Mesenchymal stem cell (in vitro differentiated cells and primary cell): ENCODE data around the gene OPRL1.
"Not testable (repeated sequence)": the region's sequence is repeated elsewhere in the genome, so short reads cannot be mapped to it uniquely, and the experiment has no call there.

Experiments
- DNase-seq: peaks from one replicate; pipeline ENCODE4 v3.0.0-alpha.2; 2013
- H2AFZ ChIP-seq: one replicate; pipeline ENCODE4 v1.6.1; 2013; ENCODE audit warnings: low read depth, mild to moderate bottlenecking, control low read depth, inconsistent platforms, low read length, moderate library complexity
- H2AK5ac ChIP-seq: 2 replicates; pipeline ENCODE4 v1.6.1; 2013; ENCODE audit warnings: low read length, moderate library complexity, mild to moderate bottlenecking, inconsistent platforms; ENCODE audit not compliant: severe bottlenecking
- H2BK120ac ChIP-seq: one replicate; pipeline ENCODE4 v1.6.1; 2013; ENCODE audit warnings: low read depth, mild to moderate bottlenecking, inconsistent platforms, low read length, moderate library complexity
- H2BK12ac ChIP-seq, 2 experiments: one replicate each; pipeline ENCODE4 v1.6.1; 2013; ENCODE audit warnings: inconsistent platforms in 2 of 2, low read length in 2 of 2, mild to moderate bottlenecking in 2 of 2, moderate library complexity in 2 of 2, control low read depth in 1 of 2
- H2BK15ac ChIP-seq: one replicate; pipeline ENCODE4 v1.6.1; 2013; ENCODE audit warnings: mild to moderate bottlenecking, low read depth, inconsistent platforms; ENCODE audit not compliant: poor library complexity, severe bottlenecking
- H2BK5ac ChIP-seq: 2 replicates; pipeline ENCODE4 v1.6.1; 2013; ENCODE audit warnings: low read depth, mild to moderate bottlenecking, low read length, control low read depth, inconsistent platforms; ENCODE audit not compliant: poor library complexity, severe bottlenecking
- H3K14ac ChIP-seq, 2 experiments: one replicate each; pipeline ENCODE4 v1.6.1; 2013; ENCODE audit warnings: inconsistent platforms in 2 of 2, low read length in 2 of 2, control low read depth in 1 of 2, mild to moderate bottlenecking in 1 of 2, moderate library complexity in 1 of 2
- H3K18ac ChIP-seq, 2 experiments: one replicate each; pipeline ENCODE4 v1.6.1; 2013; ENCODE audit warnings: inconsistent platforms in 2 of 2, low read length in 2 of 2, control low read depth in 1 of 2, low read depth in 1 of 2, mild to moderate bottlenecking in 1 of 2
- H3K23ac ChIP-seq, 2 experiments: one replicate each; pipeline ENCODE4 v1.6.1; 2013; ENCODE audit warnings: inconsistent platforms in 2 of 2, low read length in 2 of 2, mild to moderate bottlenecking in 2 of 2, moderate library complexity in 2 of 2, control low read depth in 1 of 2
- H3K27ac ChIP-seq: 2 replicates; pipeline ENCODE4 v1.5.1; 2013; ENCODE audit warnings: mild to moderate bottlenecking, moderate library complexity, low read length, control low read depth, inconsistent platforms; ENCODE audit not compliant: poor library complexity, severe bottlenecking
- H3K27me3 ChIP-seq, 2 experiments: 2 replicates each; pipeline versions ENCODE4 v1.6.1 to v1.7.0; 2013; ENCODE audit warnings: low read length in 2 of 2, mild to moderate bottlenecking in 2 of 2, moderate library complexity in 2 of 2, control low read depth in 1 of 2, inconsistent platforms in 1 of 2; ENCODE audit not compliant: control insufficient read depth in 1 of 2, insufficient read depth in 1 of 2
- H3K36me3 ChIP-seq, 2 experiments: 2 replicates each; pipeline versions ENCODE4 v1.6.1 to v1.7.0; 2013; ENCODE audit warnings: low read length in 2 of 2, control low read depth in 1 of 2, inconsistent platforms in 1 of 2, low read depth in 1 of 2, mild to moderate bottlenecking in 1 of 2; ENCODE audit not compliant: insufficient read depth in 2 of 2, control insufficient read depth in 1 of 2
- H3K4ac ChIP-seq, 2 experiments: one replicate each; pipeline ENCODE4 v1.6.1; 2013; ENCODE audit warnings: inconsistent platforms in 2 of 2, low read length in 2 of 2, mild to moderate bottlenecking in 2 of 2, moderate library complexity in 2 of 2, control low read depth in 1 of 2, low read depth in 1 of 2
- H3K4me1 ChIP-seq: 2 replicates; pipeline ENCODE4 v1.6.1; 2013; ENCODE audit warnings: low read depth, low read length, control low read depth; ENCODE audit not compliant: control insufficient read depth, insufficient read depth
- H3K4me2 ChIP-seq: 2 replicates; pipeline ENCODE4 v1.6.1; 2013; ENCODE audit warnings: low read length, mild to moderate bottlenecking, inconsistent platforms; ENCODE audit not compliant: poor library complexity, severe bottlenecking
- H3K4me3 ChIP-seq, 2 experiments: 2 replicates each; pipeline versions ENCODE4 v1.5.1 to v1.7.0; 2013; ENCODE audit warnings: low read length in 2 of 2, mild to moderate bottlenecking in 2 of 2, control low read depth in 1 of 2, low read depth in 1 of 2; ENCODE audit not compliant: insufficient read depth in 1 of 2
- H3K79me1 ChIP-seq: replicated peaks from 2 replicates; pipeline ENCODE4 v1.6.1; 2013; ENCODE audit warnings: mild to moderate bottlenecking, control low read depth, low read length, inconsistent platforms; ENCODE audit not compliant: poor library complexity, severe bottlenecking
- H3K9ac ChIP-seq: 2 replicates; pipeline ENCODE4 v1.7.0; 2013; ENCODE audit warnings: mild to moderate bottlenecking, low read length, moderate library complexity
- H3K9me3 ChIP-seq: 2 replicates; pipeline ENCODE4 v1.7.0; 2013; ENCODE audit warnings: mild to moderate bottlenecking, low read length; ENCODE audit not compliant: control insufficient read depth
- H4K8ac ChIP-seq: one replicate; pipeline ENCODE4 v1.6.1; 2013; ENCODE audit warnings: inconsistent platforms, mild to moderate bottlenecking, low read length, moderate library complexity
- H4K91ac ChIP-seq: one replicate; pipeline ENCODE4 v1.6.1; 2013; ENCODE audit warnings: mild to moderate bottlenecking, low read length, inconsistent platforms
- WGBS: methylation state at CpG from one replicate; pipeline ENCODE4 v1.1.7; 2013; ENCODE audit warnings: mixed read lengths; 5-methylcytosine and 5-hydroxymethylcytosine counted together

The OPRL1 gene

GRCh38 chr20:64084685-64085152, 4.8 kb downstream of the OPRL1 start:
- Histone ChIP-seq H3K4me2 (no peak overlapping the region), H4K91ac (no peak overlapping the region), H3K14ac (no peak overlapping the region), H2AK5ac (no peak overlapping the region), H4K8ac (no peak overlapping the region), H2BK15ac (no peak overlapping the region), H2BK120ac (no peak overlapping the region), H3K4me3 (no peak overlapping the region), H3K27me3 (peaks cover 51 to 69% of the 10 kb centered on the region in 2 experiments), H2BK12ac (peak overlapping the region in 1 of 2 experiments; percentile 6), H3K4ac (no peak overlapping the region), H3K9ac (no peak overlapping the region), H2BK5ac (no peak overlapping the region), H3K18ac (no peak overlapping the region), H3K79me1 (no peaks in the 10 kb centered on the region), H3K23ac (no peak overlapping the region), H3K9me3 (no peaks in the 10 kb centered on the region), H3K36me3 (no peaks in the 10 kb centered on the region), H2AFZ (no peak overlapping the region), H3K27ac (no peak overlapping the region), H3K4me1 (peaks cover 31% of the 10 kb centered on the region)
- no peak for DNase-seq
- WGBS: 11% methylated on average over 21 of the region's 23 CpGs

GRCh38 chr20:64086801-64087200, 6.9 kb downstream of the OPRL1 start:
- no peak overlapping the region for H4K8ac ChIP-seq
- no peak overlapping the region for H3K18ac ChIP-seq
- H4K91ac ChIP-seq: no peak overlapping the region
- H3K4ac ChIP-seq: no peak overlapping the region
- no peak overlapping the region for H2BK120ac ChIP-seq
- H3K9ac ChIP-seq: no peak overlapping the region
- H2BK5ac ChIP-seq: no peak overlapping the region
- H3K27ac ChIP-seq: no peak overlapping the region
- no peaks in the 10 kb centered on the region for H3K36me3 ChIP-seq
- DNase-seq: no peak
- H2BK15ac ChIP-seq: no peak overlapping the region
- no peak overlapping the region for H3K4me2 ChIP-seq
- no peak overlapping the region for H2AK5ac ChIP-seq
- 81% methylated on average over 3 of the region's 11 CpGs for WGBS
- H3K27me3 ChIP-seq: peaks cover 57 to 76% of the 10 kb centered on the region in 2 experiments
- H3K79me1 ChIP-seq: no peaks in the 10 kb centered on the region
- no peak overlapping the region for H2AFZ ChIP-seq
- no peaks in the 10 kb centered on the region for H3K9me3 ChIP-seq
- H3K23ac ChIP-seq: no peak overlapping the region
- H3K4me1 ChIP-seq: peaks cover 29% of the 10 kb centered on the region
- no peak overlapping the region for H3K4me3 ChIP-seq
- H2BK12ac ChIP-seq: no peak overlapping the region
- no peak overlapping the region for H3K14ac ChIP-seq

- H3K9me3 ChIP-seq, H3K4me3 ChIP-seq, H3K9ac ChIP-seq, H4K91ac ChIP-seq, H2AK5ac ChIP-seq, H2BK12ac ChIP-seq, H3K36me3 ChIP-seq, H3K14ac ChIP-seq, H3K23ac ChIP-seq, H3K27ac ChIP-seq, H2BK120ac ChIP-seq, H3K18ac ChIP-seq, H2BK15ac ChIP-seq, H4K8ac ChIP-seq, H2BK5ac ChIP-seq, DNase-seq, H3K79me1 ChIP-seq, H3K4me2 ChIP-seq, H3K4ac ChIP-seq, H2AFZ ChIP-seq: not testable (repeated sequence)
- Histone ChIP-seq H3K27me3 (peaks cover 57 to 76% of the 10 kb centered on the region in 2 experiments), H3K4me1 (peaks cover 24% of the 10 kb centered on the region)
- WGBS: no CpG with 5 or more reads among the region's 36 CpGs
These were observed 7.4 kb downstream of the OPRL1 start for GRCh38 chr20:64087226-64087825.

GRCh38 chr20:64088586-64088985, 8.7 kb downstream of the OPRL1 start:
- not testable (repeated sequence) for H2BK120ac ChIP-seq, H3K4me3 ChIP-seq, H4K8ac ChIP-seq, H3K4ac ChIP-seq, H3K18ac ChIP-seq, H3K27ac ChIP-seq, H3K4me2 ChIP-seq, H2AK5ac ChIP-seq, H3K36me3 ChIP-seq, H3K9ac ChIP-seq, DNase-seq, H2BK5ac ChIP-seq, H3K14ac ChIP-seq, H2AFZ ChIP-seq, H3K79me1 ChIP-seq, H3K9me3 ChIP-seq, H2BK12ac ChIP-seq, H3K23ac ChIP-seq
- Histone ChIP-seq H2BK15ac (peak overlapping the region; percentile 54), H3K4me1 (peaks cover 14% of the 10 kb centered on the region), H3K27me3 (peaks cover 62 to 74% of the 10 kb centered on the region in 2 experiments), H4K91ac (peak overlapping the region; percentile 62)
